GM21526 (cell line): ENCODE measurements around the gene GREB1L.
"Not testable (repeated sequence)": the region's sequence is repeated elsewhere in the genome, so short reads cannot be mapped to it uniquely, and the experiment has no call there.

Experiments
- ATAC-seq: cut with Tn5 transposase; IDR thresholded peaks from one replicate; pipeline ENCODE4 v1.9.1; 2021; ENCODE audit warnings: moderate library complexity; ENCODE audit not compliant: unreplicated experiment, low FRiP score

Gene GREB1L

DNA sequence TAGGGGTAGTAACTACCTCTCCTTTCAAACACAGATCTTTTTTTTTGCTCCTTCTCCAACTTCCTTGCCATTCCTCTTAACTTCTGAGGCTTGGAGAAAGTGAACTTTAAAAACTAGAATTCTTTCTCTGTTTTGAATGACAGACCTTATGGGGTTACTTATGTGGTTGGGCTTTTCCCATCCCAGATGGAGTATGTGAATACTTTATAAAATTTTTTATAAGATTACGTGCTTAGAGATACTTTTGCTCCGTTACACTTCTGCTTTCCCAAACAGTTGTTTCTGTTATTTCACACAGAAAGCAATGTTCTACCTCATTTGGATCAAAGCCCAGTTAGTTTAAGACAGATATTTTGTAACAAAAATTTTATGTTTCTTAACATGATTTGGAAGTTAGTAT is 20.2 kb downstream of the GREB1L start:
- ATAC-seq: no peak

DNA sequence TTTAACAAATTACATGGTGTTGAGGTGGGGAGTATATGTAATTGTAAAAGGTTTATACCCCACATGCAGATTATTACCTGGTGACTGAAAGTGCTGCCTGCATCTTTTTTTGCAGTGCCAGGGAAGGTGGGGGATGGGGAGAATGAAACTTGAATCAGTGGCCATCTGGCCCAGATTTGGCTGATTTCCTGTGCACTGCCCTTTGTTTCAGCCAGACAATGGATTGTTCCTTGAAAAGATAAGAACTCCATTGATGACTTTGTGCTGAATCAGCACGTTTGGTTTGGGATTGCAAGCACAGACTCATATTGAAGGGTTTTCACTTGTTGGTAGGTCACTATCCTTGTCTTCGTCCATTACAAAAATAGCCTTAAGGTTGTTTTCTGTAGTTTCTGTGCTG is 20.9 kb downstream of the GREB1L start:
- ATAC-seq: no peak

DNA sequence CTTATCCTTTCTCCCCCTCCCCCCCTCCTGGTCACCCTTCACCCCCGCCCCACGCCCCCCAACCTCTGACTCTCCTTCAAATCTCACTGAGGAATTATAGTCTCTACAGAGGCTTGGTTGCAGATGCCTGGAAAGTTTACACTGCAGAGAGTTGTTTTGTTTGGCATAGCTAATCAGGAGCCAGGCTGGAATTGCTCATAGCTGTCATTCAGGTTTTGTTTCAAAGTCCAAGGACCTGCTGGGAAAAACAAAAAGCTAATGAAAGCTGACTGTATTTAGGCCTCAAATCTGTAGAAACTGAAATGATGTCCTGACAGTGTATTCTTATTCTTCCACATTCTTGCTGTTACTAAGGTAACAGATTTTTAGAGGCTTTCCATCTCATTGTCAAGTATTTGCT is 22.6 kb downstream of the GREB1L start:
- ATAC-seq: no peak

DNA sequence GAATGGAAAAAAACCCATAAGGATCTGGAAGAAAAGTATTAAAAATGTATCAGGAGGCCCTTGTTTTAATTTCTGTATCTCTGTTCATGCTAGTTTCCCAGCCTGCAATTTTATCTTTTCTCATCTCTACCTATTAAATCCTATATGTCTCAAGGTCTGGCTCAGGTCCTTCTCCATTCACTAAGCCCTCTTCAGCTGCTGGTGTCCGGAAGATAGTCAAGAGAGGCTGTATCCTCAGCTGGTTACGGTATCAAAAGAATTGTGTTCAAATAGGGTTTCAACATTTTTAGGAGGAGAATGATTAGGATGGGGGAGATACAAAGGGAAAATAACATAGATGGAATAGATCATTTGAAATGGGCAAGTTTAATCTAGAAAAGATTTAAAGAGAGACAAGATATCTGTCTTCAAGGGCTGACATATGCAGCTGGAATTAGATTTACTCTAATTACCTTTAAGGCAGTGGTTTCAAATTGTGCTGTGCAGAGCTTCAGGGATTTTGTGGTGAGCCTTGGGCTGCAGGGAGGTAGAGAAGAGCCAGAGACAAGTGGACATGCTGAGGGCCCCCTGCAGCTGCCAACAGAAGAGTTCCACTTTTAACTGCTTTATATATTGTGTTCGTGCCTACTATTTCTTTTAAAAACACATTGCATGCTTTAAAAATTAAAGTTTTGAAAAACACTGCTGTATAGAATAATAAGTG is 24.1 kb downstream of the GREB1L start:
- no peak for ATAC-seq

DNA sequence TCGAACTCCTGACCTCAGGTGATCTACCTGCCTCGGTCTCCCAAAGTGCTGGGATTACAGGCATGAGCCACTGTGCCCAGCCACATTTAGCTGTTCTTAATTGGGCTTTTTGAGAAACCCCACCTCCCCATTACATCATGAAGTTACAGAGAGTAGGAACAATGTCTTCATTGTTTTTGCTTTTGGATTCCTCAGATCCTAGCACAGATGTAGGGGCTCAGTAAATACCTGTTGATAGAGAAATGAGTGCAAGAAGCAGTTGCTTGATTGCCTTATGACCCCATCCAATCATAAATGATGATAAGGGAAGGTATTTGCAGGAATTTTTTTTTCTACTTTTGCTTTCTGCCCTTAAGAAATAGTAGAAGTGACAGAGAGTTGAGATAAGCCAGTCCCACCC is 25.4 kb downstream of the GREB1L start:
- ATAC-seq: no peak

DNA sequence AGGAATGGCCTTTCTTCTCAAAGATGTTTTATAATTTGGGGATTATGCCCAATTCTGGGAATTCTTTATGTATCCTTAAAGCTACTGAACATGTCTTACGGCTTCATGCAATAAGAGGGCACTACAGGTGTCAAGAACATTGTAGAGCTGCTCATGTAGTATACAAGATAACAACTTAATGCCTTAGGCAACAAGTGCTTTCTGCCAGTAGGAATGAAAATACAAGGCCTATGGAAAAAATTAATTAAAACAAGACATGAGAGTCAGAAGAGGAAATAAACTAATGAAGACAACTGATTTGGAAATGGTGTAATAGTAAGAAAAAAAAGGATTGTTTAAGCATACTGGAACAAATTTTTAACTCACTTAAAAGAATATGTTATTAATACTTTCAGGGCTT is 27.3 kb downstream of the GREB1L start:
- no peak for ATAC-seq

DNA sequence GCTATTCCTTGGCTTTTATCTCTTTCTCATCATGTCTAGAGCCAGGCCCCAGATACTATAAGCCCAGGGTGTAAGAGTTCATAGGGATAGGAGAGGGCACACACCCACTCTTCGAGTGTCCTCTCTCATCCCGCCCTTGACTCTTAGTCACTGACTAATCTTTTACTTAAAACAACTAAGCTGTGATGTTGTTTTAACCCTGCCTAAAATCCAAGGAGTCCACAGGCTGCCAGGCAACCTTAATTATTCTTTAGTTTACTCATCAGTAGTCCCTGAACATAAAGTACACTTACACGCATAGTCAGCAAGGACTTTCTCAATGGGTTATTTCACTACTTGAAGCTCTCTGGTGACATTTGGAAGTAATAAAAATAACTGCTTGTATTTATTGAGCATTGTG is 28.4 kb downstream of the GREB1L start:
- no peak for ATAC-seq

DNA sequence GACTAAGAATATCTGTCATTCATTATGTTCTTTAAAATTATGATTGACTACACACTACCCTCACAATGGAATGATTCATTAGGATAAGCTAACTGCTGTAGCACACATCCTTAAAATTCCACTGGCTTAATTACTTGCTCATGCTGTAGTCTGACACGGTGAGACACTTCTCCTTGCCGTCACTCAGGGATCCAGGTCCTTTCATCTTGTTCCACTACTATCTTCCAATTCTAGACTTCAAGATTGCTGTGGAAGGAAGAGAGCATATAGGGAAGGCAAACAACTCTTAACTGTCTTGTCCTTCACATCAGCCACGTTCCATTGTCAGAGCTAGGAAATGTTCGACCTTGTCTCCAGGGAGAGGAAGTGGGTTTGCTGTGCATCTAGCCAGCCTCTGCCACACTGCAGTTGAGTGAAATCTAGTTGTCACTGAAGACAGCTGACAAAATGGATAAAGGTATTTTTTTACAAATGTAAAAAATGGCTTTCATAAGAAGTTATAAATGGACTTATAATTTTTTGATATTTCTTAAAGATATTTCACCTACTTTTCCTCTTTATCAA is 30.1 kb downstream of the GREB1L start:
- no peak for ATAC-seq

DNA sequence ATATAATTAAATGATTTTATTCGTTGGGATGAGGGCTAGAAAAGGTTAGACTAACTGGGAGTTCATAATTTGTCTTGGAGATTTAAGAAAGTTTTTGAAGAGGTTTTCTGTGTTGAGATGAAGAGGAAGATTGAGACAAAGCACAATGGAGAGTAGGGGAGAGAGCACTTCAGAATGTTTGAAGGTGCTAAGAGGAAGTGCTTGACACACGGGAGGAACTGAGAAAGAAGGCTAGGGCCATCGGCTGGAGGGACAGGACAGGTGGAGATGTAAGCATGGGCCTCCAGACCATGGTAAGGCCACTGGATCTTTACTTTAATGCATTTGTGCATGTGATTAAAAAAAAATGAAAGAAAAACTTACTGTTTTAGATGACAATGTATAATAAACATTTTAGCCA is 31.5 kb downstream of the GREB1L start:
- ATAC-seq: no peak

DNA sequence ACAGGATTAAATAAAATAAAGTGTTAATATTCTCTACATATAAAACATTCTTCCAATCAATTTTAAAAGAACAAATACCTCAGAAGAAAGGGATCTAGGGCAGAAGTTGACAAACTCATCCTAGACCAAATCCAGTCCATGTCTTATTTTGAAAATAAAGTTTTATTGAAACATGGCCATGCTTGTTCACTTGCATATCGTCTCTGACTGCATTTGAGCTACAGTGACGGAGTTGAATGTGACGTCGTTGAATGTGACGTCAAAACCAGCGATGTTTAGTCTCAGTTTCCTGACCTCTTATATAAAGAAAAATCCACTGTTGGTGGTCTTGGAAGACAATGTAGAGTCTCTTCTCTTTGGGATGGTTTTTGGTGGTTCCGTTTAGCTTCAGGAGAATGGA is 33.6 kb downstream of the GREB1L start:
- ATAC-seq: no peak

DNA sequence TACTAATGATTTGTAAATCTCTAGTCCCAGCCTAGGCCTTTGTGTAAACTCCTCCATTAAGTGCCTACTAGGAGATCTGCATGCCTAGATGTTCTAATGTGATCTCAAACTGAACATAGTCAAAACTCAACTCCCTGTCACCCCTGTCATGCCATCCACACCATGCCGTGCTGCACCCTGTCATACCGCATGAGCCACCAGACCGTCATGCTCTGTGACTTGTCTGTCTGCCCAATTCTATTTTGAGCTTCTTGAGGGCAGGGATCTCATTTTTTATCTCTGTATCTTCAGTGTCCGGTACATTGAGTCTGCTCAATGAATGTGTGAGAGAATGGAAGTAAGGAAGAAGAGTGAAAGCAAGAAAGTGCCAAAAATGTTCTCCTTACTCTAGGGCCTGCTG is 35.5 kb downstream of the GREB1L start:
- ATAC-seq: no peak

DNA sequence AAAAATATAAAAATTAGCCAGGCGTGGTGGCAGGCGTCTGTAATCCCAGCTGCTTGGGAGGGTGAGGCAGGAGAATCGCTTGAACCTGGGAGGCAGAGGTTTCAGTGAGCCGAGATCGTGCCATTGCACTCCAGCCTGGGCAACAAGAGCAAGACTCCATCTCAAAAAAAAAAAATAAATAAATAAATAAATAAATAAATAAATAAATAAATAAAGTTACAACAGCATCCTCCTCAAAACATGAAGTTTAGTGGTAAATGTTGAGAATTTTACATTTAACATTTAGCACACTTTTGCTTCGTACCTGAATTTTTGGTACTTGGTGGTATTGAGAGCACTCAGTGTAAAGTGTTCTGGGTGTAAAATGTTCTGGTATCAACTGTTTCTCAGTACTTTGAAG is 36.2 kb downstream of the GREB1L start:
- not testable (repeated sequence) for ATAC-seq

DNA sequence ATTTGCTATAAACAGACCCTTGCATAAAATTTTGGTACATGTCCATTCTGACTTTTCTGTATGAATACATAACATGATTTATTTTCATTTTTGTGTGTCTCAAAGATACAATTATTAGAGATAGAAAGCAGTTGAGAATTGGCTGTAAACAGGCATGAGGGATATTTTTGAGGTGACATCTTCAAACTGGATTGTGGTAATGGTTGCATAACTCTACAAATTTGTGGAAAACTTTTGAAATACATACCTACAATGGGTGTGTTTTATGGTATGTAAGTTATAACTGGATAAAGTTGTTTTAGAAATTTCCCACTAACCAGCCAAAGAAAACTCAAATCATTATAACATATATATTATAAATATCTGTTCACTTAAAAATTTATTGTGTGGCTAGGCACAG is 39.6 kb downstream of the GREB1L start:
- no peak for ATAC-seq

DNA sequence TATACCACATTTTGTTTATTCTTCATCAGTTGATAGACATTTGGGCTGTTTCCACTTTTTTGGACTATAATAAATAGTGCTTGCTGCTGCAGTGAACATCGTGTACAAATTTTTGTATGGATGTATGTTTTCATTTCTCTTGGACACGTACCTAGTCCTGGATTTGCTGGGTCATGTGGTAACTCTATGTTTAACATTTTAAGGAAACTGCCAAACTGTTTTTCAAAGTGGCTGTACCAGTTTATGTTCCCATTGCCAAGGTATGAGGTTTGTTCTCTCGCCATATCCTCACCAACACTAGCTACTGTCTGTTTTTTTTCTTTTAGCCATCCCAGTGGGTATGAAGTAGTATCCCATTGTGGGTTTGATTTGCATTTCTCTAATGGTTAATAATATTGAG is 42.5 kb downstream of the GREB1L start:
- no peak for ATAC-seq

DNA sequence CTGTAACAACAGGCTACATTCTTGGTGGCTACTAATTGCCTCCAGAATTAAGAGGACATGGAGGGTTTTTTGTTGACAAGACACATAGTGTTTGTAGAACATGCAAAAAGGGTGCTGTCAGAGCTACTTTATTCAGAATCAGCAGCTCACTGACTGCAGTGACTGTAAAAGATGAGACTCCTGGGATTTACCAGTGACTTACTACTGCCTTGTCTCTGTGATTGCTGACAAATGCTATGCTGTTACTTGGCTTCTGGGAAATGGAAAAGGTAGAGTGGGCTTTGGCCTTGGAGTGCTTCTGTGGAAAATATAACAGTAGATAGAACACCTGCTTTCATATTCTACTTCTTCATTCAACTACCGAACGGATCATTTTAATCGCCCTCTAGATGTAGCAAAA is 47.8 kb downstream of the GREB1L start:
- no peak for ATAC-seq

DNA sequence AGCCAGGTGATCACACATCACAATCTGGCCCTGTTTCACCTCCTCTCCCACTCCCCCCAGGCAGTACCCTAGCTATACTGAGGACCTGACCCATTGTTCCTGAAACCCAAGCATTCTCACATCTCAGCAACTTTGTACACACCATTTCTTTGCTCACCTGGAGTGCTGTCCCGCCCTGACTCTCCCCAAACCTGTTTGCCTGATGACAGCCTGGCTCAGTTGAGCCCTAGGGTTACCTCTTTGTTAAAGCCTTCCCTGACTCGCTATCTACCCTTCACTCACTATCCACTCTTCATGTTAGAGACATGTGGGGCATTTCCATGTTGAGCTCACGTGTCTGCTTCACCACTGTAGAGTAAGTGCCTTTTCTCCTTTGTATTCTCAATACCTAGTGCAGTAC is 49.1 kb downstream of the GREB1L start:
- ATAC-seq: no peak

DNA sequence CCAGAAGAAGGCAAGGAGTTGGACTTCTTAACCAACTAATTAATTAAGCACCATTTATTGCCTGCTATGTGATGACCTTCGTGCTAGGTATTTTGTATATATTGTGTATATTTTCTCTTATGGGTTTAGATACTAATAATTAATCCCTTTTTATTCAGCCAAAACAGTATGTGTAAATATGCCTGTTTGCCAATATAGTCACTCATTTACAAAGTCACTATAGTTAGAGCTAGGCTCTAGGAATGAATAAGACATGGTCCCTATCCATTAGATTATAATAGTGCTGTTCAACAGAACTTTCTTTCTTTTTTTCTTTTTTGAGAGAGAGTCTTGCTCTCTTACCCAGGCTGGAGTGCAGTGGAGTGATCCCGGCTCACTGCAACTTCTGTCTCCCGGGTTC is 51.4 kb downstream of the GREB1L start:
- ATAC-seq: no peak

DNA sequence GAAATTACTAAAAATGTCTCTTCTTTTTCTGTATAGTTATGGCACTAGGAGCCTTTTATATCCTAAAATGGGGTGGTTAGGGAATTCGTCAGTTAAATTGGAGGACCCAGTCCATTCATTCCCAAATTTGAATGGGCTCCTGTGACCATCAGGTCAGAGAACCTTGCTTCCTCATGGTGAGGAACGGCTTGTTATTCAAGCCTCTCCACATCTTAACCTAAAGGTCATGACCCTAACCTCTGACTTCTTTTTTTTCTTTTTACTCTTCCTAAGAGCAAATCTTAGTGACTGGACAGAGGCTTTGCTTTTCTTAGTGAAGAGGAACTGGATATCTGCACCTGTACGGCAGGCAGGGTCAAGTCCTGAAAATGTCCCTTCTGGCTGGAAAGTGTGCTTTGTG is 53.1 kb downstream of the GREB1L start:
- no peak for ATAC-seq

DNA sequence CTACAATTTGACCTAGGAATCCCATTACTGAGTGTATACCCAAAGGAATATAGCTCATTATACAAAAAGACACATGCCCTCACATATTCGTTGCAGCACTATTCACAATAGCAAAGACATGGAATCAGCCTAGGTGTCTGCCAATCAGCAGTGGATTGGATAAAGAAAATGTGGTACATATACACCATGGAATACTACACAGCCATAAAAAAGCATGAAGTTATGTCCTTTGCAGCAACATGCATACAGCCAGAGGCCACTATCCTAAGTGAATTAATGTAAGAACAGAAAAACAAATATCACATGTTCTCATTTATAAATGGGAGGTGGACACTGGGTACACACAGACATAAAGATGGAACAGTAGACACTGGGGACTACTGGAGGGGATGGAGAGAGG is 54.0 kb downstream of the GREB1L start:
- ATAC-seq: no peak

DNA sequence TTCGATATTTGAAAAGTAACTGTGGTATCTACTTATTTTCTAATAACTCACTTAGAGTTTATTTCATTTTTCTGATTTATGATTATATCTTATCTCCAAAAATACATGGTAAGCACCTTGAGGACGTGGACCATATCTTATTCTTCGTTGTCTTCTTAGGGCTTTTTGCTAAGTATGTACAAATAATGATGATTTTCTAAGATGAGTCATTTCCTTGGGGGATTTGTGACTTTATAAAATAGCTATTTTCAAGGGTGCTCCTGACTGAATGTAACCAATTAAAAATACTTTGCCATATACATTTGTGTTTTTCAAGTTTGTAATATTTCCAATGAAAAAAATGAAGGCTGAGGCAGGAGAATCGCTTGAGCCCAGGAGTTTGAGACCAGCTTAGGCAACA is 56.3 kb downstream of the GREB1L start:
- ATAC-seq: no peak

DNA sequence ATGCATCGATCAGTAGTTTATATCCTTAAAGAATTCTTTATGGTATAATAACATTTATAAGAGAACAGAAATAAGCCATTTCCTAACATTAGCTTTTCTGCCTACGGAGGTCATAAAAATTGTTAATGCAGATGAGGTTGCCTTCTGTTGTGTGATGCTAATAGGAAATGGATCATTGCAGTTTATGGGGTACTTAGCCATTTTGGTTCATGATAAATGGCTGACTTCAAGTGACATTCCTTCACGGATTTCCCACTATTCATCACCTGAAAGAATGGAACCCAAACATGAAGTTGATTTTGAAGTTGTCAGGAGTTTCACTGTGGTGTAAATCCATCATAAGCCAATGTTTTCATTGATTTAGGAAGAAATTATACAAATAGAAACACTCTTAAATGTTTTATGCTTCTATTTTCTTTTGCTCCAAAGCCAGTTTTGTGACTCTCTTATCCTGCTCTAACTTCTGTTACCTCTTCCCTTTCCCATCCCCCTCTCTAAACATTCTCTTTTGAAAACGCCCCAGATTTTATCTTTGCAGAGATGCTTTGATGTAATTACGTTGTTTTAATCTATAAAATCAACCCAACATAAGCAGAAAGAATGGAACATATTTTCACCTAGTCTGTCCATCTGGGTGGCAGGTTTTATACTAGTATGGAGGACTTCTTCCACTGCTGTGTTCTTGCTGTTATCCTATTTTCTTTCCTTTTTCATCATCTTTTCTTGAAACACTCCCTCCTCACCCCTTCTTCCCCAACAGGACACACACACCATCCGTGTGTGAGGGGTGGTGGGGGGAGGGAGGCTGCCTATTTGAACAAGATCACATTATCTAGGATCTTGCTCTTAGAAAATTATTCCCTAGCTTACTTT is 58.2 kb downstream of the GREB1L start:
- no peak for ATAC-seq

DNA sequence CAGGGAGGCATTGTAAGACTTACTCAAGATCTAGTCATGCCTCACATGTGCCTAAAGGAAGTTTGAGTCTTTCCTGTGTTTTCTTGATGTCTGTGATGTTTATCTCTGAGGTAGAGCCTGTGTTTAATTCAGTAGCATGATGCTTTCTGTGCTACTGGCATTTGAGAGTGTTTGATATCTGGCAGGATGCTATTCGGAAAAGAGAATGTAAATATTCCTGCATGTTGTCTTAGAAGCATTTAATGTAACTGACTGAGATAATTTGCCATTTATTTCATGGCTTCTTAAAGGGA is 58.8 kb downstream of the GREB1L start:
- ATAC-seq: no peak
